Measurements from ENCODE around the gene DDX54.

Gene DDX54

DNA sequence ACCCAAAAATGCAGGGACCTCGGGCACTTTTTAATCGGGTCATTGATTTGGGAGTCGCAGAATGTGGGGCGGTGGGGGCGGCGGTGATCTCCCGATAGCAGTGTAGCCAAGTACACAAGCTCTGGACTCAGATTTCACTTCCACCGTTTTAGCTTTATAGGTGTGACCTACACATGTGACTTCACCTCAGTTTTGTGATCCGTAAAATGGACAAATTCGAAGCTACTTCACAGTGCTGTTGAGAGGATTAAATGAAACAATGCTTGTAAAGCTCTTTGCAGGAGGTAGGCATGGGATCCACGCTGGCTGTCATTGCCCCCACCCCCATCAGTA is 721 bp upstream of the DDX54 start:
- DNase-seq, result peak in 1 of 2 experiments; percentile 41

DNA sequence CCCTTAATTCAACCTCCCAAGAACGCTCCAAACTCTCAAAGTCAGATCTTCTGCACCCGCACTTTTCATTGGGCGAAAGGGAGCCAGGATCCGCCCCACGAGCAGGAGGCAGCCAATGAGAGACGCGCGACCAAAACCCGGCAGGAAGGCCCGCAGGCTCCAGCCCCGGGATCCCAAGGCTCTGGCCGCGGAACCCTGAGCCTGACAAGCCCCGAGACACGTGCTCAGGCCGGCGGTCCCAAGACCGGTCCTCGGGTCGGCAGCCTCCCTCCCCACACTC is 438 bp downstream of the DDX54 start:
- peak; percentile 56 to 67 for DNase-seq

DNA sequence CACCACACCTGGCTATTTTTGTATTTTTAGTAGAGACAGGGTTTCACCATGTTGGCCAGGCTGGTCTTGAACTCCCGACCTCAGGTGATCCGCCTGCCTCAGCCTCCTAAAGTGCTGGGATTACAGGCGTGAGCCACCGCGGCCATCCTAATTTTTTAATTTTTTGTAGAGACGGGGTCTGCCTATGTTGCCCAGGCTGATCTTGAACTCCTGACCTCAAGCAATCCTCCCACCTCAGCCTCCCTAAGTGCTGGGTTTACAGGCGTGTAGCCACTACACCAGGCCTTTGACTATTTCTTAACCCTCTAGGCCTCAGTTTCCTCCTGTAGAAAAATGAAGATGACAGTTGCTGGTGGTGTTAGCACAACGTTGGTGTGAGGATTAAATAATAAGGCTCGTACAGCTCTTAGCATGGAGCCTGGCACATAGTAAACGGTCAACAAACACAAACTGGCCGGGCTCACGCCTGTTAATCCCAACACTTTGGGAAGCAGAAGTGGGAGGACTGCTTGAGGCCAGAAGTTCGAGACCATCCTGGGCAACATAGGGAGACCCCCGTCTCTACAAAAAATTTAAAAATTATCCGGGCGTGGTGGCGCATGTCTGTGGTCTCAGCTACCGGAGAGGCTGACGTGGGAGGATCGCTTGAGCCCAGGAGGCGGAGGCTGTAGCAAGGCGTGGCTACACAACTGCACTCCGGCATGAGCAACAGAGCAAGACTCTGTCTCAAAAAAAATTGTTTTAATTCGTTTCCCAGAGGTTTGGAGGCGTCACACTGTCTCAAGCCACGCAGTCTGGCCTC is 979 bp downstream of the DDX54 start:
- no peak for DNase-seq

DNA sequence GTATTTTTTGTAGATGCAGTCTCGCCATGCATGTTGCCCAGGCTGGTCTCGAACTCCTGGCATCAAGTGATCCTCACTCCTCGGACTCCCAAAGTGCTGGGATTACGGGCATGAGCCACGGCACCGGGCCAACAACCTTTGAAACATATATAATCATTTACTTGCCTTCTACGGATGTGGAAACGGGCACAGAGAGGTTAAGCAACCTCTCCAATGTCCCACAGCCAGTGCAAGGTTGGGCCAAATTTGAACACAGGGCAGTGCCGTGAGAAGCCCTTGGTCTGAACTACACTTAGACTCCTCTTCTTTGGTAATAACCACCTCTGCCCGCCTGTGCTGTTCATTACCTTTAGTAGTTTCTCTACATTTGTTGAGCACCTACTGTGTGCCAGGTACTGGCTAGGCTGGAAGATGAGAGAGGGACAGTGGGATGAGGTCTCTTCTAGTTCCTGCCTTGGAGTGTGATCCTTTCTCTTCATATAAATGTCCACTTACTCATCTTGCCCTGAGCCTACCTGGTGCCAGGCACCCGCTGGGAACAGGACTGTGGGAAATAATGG is 2.2 kb downstream of the DDX54 start:
- no peak for DNase-seq

DNA sequence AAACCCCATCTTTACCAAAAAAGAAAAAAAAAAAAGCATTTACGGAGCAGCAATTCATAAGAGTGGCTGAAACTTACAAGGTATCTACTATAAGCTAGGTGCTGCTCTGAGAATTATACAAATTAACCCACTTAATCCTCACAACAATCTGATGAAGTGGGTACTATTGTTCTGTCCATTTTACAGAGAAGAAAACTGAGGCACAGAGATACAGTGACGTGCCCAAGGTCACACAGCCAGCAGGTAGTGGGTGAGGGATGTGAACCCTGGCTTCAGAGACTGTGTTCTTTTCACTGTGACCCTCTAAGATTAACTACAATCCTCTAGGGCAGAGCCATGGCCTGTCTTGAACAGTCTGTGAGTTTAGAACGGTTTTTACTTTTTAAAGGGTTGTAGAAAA is 3.3 kb downstream of the DDX54 start:
- DNase-seq, result no peak

DNA sequence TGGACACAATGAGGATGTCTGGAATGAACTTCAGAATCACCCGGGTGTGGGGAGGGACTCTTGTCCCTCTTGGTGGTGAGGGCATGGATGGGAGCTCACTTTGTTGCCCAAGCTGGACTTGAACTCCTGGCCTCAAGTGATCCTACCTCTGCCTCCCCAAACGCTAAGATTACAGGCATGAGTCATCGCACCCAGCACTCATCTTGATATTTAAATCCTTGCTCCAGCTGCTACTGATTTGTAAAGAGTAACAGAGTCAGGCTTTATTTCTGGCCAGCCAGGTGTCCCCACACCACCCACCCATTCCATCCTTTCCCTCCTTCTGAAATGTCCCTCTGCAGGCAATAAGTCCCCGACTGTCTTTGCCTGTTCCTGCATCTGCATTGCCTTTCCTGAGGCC is 4.9 kb downstream of the DDX54 start:
- DNase-seq, result peak in 1 of 2 experiments; percentile 28

DNA sequence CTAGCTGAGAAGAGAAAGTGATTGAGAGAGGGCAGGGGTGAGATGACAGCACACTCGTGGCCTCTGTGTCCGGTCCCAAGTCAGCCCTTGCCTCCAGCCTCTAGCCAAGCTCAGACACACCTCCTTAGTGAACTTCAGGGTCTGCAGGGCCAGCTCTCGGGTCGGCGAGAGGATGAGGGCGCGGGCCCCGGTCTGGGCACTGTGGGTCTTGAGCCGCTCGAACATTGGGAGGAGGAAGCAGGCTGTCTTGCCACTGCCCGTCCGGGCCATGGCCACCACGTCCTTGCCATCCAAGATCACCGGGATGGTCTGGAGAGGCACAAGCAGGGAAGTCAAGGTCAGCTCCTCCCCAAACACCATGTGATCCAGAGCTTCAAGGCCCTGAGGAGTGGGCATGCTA is 6.3 kb downstream of the DDX54 start:
- no peak for DNase-seq

DNA sequence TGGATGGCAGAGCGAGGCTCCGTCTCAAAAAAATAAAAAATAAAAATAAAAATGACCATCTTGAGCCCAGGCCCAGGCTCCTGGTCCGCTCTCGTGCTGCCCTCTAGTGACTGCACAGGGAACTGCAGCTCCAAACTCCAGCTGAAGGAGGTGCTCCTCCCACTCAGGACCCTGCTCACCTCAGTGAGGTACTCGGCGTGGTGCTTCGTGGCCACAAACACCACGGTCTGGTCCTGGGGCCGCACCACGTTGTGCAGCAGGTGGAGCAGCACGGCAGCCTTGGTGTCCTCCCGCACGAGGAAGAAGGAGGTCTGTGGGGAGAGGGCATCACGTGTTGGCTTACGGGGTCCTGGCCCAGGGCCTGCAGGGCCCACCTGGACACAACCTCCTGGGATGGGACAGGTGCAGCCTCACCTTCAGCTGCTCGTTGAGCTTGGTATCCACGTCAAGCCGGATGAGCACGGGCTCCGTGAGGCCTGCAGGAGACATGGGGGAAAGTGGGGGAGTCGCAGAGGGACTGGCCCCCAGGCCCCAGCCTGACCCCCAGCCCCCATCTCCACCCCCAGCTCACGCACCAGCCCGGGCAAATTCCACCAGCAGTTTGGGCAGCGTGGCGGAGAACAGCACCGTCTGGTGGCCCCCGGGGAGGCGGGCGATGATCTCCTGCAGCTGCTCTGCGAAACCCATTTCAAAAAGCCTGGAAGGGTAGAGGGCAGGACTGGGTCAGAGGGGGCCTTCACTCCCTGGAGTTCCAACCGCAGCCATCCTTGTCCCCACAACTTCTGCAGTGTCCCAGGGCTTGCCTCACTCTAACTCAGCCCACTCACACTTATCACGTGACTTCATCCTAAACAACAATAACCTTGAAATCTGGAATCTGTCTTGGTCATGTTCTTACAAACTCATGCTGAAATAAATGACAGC is 10.6 kb downstream of the DDX54 start:
- peak in 1 of 2 experiments; percentile 19 for DNase-seq

DNA sequence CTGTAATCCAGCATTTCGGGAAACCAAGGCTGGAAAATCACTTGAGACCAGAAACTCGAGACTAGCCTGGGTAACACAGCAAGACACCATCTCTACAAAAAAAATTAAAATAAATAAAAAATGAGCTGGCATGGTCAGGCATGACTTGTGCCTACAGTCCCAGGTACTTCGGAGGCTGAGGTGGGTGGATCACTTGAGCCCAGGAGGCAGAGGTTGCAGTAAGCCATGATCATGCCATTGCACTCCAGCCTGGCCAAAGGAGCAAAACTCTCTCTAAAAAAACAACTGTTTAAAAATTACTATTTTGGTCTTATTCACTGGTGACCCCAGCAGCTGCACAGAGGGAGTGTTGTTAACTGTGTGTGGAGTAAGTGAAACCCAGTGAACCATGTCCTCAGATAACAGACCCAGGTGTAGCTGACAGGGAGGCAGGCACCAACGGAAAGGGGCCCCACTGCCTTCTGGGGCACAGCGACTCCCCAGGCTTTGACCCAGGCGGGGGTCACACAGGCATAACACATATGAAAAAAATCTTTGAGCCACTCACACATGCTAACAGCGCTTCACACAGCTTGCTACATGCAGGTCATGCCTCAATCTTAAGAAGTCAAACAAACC is 12.1 kb downstream of the DDX54 start:
- DNase-seq, result no peak

DNA sequence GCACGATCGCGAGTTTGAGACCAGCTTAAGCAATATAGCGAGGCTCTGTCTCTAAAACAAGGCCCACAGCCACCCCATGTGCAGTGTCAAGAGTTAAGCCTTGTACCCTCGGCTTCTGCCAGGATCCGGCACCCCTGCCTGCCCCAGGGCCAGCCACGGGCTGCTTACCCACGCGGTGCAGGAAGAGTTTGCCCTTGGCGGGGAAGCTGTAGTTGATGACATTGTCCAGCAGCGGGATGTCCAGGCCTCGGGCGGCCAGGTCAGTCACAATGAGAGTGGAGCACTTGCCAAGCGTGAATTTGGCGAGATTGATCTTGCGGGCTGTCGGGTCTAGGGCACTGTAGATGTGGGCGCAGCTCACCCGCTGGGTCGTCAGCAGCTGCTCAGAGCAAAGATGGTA is 13.1 kb downstream of the DDX54 start:
- no peak for DNase-seq

DNA sequence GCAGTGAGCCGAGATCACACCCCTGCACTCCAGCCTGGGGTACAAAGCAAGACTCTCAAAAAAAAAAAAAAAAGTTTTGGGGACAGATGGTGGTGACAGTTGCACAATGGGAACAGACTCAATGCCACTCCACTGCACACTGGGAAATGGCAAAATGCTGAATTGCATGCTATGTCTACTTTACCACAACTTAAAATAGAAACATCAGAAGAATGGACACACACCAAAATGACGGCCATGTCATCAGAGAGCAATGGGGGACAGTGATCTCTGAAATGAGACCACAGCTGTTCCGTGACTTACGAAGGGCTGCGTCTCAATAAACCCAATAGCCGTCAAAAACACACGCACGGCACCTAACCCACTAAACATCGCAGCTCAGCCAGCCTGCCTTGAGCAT is 13.7 kb downstream of the DDX54 start:
- no peak for DNase-seq

DNA sequence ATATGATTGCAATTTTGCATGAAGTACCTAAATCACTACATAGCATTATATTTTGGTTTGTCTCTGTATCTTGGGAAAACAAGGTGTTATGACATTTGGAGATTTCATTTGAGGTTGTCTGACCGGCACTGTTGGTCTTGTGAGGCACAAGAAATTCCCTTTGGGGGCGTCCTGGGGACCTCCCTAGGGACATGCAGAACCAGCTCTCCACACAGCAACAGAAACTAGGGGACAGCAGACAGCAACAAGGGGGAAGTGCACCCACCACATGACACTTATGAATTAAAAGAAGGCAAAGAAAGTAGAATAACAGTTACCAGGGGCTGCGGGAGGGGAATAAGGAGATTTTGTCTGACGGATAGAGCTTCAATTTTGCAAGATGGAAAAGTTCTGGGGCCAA is 14.4 kb downstream of the DDX54 start:
- no peak for DNase-seq

DNA sequence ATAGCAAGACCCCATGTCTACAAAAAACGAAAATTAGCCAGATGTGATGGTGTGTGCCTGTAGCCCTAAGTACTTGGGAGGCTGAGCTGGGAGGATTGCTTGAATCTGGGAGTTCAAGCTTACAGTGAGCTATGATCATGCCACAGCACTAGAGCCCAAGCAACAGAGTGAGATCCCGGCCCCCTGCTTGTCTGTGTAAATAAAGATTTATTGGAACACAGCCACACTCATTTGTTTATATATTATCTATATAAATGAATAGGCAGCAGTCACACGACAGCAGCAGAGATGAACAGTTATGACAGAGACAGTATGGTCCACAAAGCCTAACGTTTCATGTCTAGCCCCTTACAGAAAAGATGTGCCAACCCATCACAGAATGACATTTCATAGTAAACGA is 14.8 kb downstream of the DDX54 start:
- no peak for DNase-seq

DNA sequence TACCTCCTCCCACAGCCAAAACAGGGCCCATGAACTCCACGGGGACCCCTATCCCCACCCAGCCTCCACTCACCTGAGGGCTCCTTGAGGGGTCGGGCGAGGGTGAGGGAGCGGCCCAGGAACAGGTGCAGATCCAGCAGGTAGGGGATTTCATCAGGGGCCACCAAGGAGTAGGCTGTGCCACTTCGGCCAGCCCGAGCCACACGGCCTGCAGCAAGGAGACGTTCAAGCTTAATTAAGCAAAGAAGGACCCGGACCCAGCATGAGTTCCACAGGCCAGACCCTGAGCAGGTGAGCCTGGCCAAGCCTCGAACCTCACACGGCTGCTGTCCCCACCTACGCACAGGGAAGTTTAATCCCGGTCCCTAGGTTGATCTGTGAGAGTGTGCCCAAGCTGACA is 15.6 kb downstream of the DDX54 start:
- DNase-seq, result no peak

DNA sequence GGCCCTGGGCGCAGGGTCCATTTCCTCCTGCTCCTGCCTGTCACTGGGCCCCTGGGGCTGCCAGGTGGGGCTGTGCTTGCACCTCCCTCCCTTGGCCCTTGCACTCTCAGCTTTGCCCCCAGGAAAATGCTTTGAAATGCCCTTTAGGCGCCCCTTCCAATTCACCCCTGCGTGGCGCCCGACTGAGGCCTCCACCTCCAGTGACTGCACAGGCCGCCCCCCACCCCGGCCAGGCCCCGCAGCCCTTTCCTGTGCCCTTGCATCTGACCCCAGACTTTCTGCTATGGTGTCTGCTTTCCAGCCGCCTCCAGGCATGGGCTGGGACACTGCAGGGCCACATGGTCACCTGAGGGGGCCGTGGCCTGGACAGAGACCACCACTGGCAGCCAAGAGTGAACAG is 17.4 kb downstream of the DDX54 start:
- DNase-seq, result no peak

DNA sequence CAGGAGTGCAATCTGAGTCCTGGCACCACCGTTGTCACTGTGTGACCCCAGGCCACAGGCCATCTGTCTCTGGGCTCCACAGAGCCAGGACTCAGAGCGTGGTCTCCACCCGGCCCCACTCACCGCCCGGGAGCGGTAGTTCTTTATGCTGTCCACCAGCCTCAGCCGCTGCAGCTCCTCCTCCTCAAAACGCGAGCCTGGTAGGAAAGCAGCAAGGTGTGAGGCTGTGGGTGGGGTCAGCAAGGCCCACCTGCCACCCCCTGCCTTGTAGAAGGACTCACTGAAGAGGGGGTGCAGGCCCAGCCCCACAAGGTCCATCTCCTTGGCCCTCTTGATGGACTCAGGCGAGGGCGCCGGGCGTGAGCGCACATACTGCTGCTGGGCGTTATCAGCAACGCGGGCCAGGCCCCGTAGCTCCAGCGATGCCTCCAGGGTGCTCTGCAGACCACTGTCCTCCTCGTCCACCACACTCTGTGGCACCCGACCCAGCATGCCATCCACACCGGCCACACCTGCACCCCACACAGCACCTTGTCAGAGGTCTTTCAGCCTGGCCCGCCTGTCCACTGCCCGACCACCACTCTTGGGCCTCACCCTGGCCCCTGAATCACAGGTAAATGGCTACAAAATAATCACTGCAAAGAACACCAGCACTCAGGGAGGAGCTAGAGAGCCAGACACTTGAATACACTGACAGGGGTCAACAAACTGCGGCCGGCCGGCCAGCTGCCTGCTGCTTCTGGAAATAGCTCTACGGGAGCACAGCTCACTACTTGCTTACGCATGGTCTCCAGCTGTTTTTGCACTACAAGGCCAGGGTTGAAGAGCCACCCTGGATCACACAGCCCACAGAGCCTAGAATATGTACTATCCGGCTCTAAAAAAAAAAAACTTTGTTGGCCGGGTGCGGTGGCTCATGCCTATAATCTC is 19.5 kb downstream of the DDX54 start:
- no peak for DNase-seq

DNA sequence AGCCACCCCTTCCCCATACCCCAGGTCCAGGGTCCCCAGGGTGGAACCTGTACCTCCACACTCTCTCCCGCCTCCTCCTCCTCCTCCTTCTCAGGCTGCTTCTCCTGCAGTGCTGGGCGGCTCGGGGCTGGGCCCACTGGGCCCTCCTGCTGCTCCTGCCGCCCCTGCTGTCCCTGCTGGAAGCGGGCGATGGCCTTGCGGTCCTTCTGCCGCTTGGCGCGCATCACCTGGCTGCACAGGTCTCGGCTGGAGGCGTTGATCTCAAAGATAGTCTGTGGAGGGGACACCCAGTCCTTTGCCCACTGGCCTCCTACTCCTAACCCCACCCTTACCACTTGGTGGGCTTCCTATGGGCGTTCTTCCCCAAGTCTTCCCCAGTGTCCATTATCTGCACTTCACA is 21.3 kb downstream of the DDX54 start:
- DNase-seq, result no peak

DNA sequence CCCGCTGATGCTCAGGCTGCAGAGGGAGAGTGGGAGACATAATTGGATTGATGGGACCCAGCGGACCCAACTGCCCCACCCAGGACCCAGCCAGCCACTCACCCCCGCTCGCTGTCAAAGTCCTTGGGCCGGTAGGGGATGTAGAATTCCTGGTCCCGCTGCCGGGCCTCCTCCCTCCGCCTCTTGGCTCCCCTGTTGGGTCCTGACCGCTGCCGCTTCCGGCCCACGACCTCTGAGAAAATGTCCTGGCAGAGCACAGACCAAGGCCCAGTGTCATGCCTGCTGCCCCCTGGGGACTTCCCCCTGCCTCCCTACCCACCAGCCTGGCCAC is 22.3 kb downstream of the DDX54 start:
- DNase-seq, result no peak

DNA sequence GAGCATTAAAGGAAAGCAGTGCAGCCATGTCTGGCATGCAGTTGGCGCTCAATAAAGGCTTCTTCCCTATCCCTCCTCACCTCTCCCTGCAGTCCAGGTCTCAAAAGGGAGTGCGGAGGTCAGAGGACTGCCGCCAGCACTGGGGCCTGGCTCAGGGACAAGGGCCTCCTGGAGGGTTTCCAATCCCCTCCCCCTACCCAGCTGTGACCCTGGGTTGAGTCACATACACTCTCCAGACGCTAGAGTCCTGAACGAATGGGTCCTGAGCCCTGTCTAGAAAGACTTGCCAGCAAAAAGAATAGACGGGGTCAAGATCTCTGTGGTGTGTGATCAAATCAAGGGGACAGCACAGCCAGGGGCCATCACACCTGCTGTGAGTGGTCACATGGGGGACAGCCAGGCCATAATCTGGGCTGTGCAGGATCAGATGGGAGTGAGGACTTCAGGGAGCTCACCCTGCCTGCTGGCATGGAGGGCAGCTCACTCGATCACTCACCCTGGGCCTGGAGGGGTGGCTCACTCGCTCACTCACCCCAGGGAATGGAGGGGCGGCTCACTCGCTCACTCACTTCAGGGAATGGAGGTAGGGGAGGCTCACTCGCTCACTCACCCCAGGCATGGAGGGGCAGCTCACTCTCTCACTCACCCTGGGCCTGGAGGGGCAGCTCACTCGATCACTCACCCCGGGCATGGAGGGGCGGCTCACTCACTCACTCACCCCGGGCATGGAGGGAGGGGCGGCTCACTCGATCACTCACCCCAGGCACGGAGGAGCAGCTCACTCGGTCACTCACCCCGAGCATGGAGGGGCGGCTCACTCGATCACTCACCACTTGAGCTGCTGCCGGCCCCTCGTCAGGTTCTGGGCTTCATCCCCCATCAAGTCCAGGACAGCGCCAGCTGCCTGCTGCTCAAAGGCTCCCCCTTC is 22.9 kb downstream of the DDX54 start:
- peak in 1 of 2 experiments; percentile 31 for DNase-seq

DNA sequence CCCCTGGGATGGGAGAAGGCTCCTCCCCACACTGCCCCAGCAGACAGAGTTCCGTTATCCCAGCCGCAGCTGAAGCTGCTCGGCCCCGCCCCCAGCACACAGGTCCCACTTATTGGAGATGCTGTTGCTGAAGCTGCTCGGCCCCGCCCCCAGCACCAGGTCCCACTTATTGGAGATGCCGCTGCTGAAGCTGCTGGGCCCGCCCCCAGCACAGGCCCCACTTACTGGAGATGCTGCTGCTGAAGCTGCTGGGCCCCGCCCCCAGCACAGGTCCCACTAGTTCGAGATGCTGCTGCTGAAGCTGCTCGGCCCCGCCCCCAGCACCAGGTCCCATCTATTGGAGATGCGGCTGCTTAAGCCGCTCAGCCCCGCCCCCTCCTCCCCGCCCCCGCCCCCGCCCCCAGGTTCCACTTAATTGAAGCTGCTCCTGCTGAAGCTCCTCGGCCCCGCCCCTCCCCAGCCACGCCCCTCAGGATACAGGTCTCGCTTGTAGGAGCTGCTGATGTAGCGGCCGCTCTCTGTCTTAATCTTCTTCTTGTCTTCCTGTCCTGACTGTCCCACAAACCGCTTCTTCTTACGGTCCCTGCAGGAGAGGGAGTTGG is 23.8 kb downstream of the DDX54 start:
- DNase-seq, result peak in 1 of 2 experiments; percentile 45

DNA sequence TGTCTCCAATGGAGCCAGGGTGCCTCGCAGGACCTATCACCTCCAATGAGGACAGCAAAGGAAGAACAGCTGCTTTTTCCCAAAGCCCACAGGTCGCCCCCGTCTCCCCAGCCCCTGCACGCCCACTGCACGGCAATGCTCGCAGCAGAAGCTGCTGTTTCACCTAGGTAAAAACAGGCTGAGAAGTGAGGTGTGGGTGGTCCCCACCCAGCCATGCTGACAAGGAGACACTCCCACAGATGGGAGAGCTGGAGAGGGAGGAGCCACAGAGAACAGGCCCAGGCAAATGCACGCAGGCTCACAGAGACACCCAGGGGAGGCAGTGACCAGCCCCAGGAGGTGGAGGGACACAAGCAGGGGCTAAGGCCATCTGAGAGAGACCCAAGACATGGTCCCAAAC is 25.3 kb downstream of the DDX54 start:
- no peak for DNase-seq
